DND-41 (cell line): ENCODE results near the gene PXDC1.
"Not testable (repeated sequence)": the region's sequence is repeated elsewhere in the genome, so short reads cannot be mapped to it uniquely, and the experiment has no call there.

Source experiments
- ATAC-seq: fragments of 200-7000 bp; cut with Tn5 transposase; 3 replicates; pipeline ENCODE4 v1.9.1; 2021; ENCODE audit warnings: low read depth; ENCODE audit not compliant: insufficient read depth
- DNase-seq: peaks from one replicate; pipeline ENCODE4 v3.0.0-alpha.2; 2020
- H2AFZ ChIP-seq: 2 replicates; pipeline ENCODE4 v1.6.0; 2012; ENCODE audit warnings: low read depth, low read length
- H3K27ac ChIP-seq: 2 replicates; pipeline ENCODE4 v1.5.1; 2012; ENCODE audit warnings: low read length, inconsistent platforms
- H3K27me3 ChIP-seq: fragments of 200-600 bp; sonication (generic); 2 replicates; pipeline ENCODE4 v1.6.0; 2012; ENCODE audit warnings: low read length, mild to moderate bottlenecking, inconsistent platforms; ENCODE audit not compliant: insufficient read depth, poor library complexity
- H3K36me3 ChIP-seq: 2 replicates; pipeline ENCODE4 v1.5.1; 2012; ENCODE audit warnings: low read length, inconsistent platforms; ENCODE audit not compliant: insufficient read depth
- H3K4me1 ChIP-seq: 2 replicates; pipeline ENCODE4 v1.5.1; 2012; ENCODE audit warnings: mild to moderate bottlenecking, low read length; ENCODE audit not compliant: insufficient read depth
- H3K4me2 ChIP-seq: 2 replicates; pipeline ENCODE4 v1.6.0; 2012; ENCODE audit warnings: mild to moderate bottlenecking, moderate library complexity, low read length, inconsistent platforms; ENCODE audit not compliant: insufficient read depth
- H3K4me3 ChIP-seq, 2 experiments: fragments of 200-600 bp in 1 of 2; shearing (Covaris generic) in 1 of 2; 2 replicates each; pipeline ENCODE4 v1.5.1; 2012 to 2016; ENCODE audit warnings: inconsistent platforms in 2 of 2, low read length in 2 of 2, mild to moderate bottlenecking in 2 of 2, low read depth in 1 of 2, moderate library complexity in 1 of 2
- H3K79me2 ChIP-seq: 2 replicates; pipeline ENCODE4 v1.6.0; 2012; ENCODE audit warnings: low read length, inconsistent platforms; ENCODE audit not compliant: insufficient read depth
- H3K9ac ChIP-seq: 2 replicates; pipeline ENCODE4 v1.6.0; 2012; ENCODE audit warnings: low read depth, mild to moderate bottlenecking, inconsistent platforms, low read length, moderate library complexity
- H3K9me3 ChIP-seq: 2 replicates; pipeline ENCODE4 v1.5.1; 2012; ENCODE audit warnings: low read length, moderate library complexity, mild to moderate bottlenecking, inconsistent platforms; ENCODE audit not compliant: insufficient read depth, severe bottlenecking
- H4K20me1 ChIP-seq: 2 replicates; pipeline ENCODE4 v1.6.0; 2012; ENCODE audit warnings: low read length; ENCODE audit not compliant: insufficient read depth
- EZH2 ChIP-seq: IDR thresholded peaks from 3 replicates; pipeline ENCODE4 v1.6.1; 2012; ENCODE audit warnings: borderline replicate concordance, low read depth, mild to moderate bottlenecking, moderate library complexity, low read length, inconsistent platforms; ENCODE audit not compliant: severe bottlenecking
- TF ChIP-seq, protein P1 (sequence below): IDR thresholded peaks from 2 replicates; pipeline ENCODE4 v1.5.1; 2012; ENCODE audit warnings: borderline replicate concordance, low read length, moderate library complexity, mild to moderate bottlenecking; ENCODE audit not compliant: poor library complexity, severe bottlenecking; ENCODE audit errors: extremely low read depth

The PXDC1 gene

DNA sequence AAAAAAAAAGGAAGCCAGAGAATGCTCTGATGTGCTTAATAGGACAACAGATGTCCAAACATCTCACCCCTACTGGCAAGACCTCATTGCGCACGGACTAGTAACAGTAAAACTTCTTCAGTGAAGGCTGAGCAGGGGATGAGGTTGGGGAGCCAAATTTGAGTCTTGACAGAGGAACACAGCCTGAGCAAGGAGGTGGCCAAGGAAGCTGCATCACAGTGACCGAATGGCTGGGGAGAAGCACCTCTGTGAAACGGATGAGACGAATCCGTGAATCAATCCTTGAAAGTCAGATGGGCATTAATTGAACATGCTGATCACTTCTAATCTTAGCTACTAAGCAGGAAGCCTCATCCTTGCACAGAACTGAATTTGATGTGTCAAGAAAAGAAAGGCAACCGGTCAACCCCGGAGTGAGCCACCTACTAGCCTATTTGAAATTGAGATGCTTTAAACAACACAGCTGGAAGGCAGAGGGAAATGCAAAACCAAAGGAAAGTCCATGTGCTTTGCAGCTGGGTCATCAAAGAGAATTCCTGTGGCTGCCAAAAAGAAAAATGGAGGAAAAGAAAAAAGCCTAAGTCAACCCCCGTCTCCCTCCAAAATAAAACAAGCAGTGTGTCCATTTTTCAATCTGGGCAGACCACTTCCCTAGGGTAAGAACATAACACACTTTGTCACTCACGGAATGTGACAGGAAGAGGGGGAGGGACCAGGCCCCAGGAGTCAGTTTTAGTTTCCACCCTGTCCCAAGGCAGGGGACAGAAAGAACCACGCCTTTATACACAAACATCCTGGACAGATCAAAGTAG is 29.5 kb downstream of the PXDC1 start:
- DNase-seq: no peak
- Histone ChIP-seq H3K27me3 (peaks cover 3% of the 10 kb centered on the region), H3K4me1 (no peaks in the 10 kb centered on the region), H3K27ac (no peak overlapping the region), H3K9ac (no peak overlapping the region), H3K36me3 (no peaks in the 10 kb centered on the region), H3K9me3 (no peaks in the 10 kb centered on the region), H3K4me2 (no peak overlapping the region), H3K79me2 (no peaks in the 10 kb centered on the region), H3K4me3 (no peak overlapping the region), H4K20me1 (no peaks in the 10 kb centered on the region; the same call in 1 of the 2 replicates), H2AFZ (no peak overlapping the region)
- no peak for TF ChIP-seq EZH2
- ATAC-seq: no peak

DNA sequence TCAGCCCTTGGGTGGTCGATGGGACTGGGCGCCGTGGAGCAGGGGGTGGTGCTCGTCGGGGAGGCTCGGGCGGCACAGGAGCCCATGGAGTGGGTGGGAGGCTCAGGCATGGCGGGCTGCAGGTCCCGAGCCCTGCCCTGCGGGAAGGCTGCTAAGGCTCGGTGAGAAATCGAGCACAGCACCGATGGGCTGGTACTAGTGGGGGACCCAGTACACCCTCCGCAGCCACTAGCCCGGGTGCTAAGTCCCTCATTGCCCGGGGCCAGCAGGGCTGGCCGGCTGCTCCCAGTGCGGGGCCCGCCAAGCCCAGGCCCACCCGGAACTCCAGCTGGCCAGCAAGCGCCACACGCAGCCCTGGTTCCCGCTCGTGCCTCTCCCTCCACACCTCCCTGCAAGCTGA is 30.7 kb downstream of the PXDC1 start:
- not testable (repeated sequence) for H3K27me3 ChIP-seq, H3K36me3 ChIP-seq, H3K4me2 ChIP-seq, H3K9me3 ChIP-seq, H3K4me1 ChIP-seq, H3K4me3 ChIP-seq, H3K79me2 ChIP-seq, H2AFZ ChIP-seq, H3K9ac ChIP-seq, ATAC-seq, DNase-seq, H4K20me1 ChIP-seq, H3K27ac ChIP-seq

DNA sequence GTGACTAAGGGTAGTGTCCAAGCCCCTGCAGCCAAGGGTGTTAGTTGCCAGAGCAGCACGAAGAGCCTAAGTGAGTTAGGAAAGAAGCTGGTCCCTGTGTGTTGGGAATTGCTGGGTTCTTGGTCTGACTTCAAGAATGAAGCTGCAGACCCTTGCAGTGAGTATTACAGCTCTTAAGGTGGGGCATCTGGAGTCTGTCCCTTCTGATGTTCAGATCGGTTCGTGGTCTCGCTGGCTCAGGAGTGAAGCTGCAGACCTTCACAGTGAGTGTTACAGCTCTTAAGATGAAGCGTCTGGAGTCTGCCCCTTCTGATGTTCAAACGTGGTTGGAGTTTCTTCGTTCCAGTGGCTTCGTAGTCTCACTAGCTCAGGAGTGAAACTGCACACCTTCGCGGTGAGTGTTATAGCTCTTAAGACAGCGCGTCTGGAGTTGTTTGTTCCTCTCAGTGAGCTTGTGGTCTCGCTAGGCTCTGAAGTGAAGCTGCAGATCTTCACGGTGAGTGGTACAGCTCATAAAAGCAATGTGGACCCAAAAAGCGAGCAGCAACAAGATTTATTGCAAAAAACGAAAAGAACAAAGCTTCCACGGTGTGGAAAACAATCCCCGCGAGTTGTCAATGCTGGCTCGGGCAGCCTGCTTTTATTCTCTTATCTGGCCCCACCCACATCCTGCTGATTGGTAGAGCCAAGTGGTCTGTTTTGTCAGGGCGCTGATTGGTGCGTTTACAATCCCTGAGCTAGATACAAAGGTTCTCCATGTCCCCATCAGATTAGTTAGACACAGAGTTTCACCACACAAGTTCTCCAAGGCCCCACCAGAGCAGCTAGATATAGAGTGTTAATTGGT is 31.8 kb downstream of the PXDC1 start:
- Histone ChIP-seq H3K36me3 (no peaks in the 10 kb centered on the region), H3K27ac (no peak overlapping the region), H3K27me3 (peaks cover 9% of the 10 kb centered on the region), H2AFZ (no peak overlapping the region), H3K79me2 (no peaks in the 10 kb centered on the region), H3K9ac (no peak overlapping the region), H4K20me1 (no peaks in the 10 kb centered on the region), H3K9me3 (no peaks in the 10 kb centered on the region), H3K4me2 (no peak overlapping the region), H3K4me1 (no peaks in the 10 kb centered on the region), H3K4me3 (no peak overlapping the region)
- TF ChIP-seq, protein P1, sequence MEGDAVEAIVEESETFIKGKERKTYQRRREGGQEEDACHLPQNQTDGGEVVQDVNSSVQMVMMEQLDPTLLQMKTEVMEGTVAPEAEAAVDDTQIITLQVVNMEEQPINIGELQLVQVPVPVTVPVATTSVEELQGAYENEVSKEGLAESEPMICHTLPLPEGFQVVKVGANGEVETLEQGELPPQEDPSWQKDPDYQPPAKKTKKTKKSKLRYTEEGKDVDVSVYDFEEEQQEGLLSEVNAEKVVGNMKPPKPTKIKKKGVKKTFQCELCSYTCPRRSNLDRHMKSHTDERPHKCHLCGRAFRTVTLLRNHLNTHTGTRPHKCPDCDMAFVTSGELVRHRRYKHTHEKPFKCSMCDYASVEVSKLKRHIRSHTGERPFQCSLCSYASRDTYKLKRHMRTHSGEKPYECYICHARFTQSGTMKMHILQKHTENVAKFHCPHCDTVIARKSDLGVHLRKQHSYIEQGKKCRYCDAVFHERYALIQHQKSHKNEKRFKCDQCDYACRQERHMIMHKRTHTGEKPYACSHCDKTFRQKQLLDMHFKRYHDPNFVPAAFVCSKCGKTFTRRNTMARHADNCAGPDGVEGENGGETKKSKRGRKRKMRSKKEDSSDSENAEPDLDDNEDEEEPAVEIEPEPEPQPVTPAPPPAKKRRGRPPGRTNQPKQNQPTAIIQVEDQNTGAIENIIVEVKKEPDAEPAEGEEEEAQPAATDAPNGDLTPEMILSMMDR: no peak
- no peak for TF ChIP-seq EZH2
- ATAC-seq (no peak; the same call in 2 of the 3 replicates), DNase-seq (no peak)

DNA sequence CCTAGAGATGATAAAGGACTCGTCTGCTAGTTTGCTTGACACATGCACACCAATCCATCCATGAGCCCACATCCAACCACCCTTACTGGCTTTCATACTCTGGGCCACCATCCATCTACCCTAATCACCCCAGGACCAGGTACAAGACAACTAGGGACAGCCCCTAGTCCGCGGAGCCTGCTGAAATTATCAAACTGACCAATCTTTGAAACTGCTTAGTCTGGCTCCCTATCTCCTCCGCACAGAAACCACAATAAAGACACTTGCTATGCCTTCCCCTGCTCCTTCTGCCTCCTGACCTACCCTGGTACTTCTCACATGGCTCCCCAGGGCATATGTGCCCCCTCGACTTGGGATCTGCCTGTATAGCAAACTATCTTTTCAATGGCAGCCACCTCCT is 33.1 kb downstream of the PXDC1 start:
- no peaks in the 10 kb centered on the region for H4K20me1 ChIP-seq
- TF ChIP-seq EZH2: no peak
- TF ChIP-seq, protein P1: no peak
- peaks cover 9% of the 10 kb centered on the region for H3K27me3 ChIP-seq
- ATAC-seq (no peak), DNase-seq (no peak)
- H3K9ac ChIP-seq: no peak overlapping the region
- no peak overlapping the region for H2AFZ ChIP-seq
- H3K79me2 ChIP-seq: no peaks in the 10 kb centered on the region
- H3K36me3 ChIP-seq: no peaks in the 10 kb centered on the region
- H3K4me1 ChIP-seq: no peaks in the 10 kb centered on the region
- no peaks in the 10 kb centered on the region for H3K9me3 ChIP-seq
- H3K4me3 ChIP-seq: no peak overlapping the region
- no peak overlapping the region for H3K4me2 ChIP-seq
- H3K27ac ChIP-seq: no peak overlapping the region
